H1 (cell line): ENCODE data around the gene TSPAN1. TPM values are rescaled to one million over a fixed set of nuclear protein-coding genes. Genes with fewer than 3 reads are reported as not detected.

Source experiments
- CTCF ChIA-PET: fragments of 300-600 bp; sonication (Branson Sonifier 250); formaldehyde crosslinking; loops from one replicate; lab custom pipeline; 2021; ENCODE audit not compliant: partially characterized antibody; lab: Charles Lee
- POLR2A ChIA-PET: fragments of 300-600 bp; sonication (Branson Sonifier 250); formaldehyde crosslinking; loops from one replicate; lab custom pipeline; 2021; ENCODE audit warnings: inconsistent platforms; ENCODE audit not compliant: partially characterized antibody; lab: Charles Lee
- DNase-seq, 2 experiments: peaks; one replicate each; pipeline versions ENCODE4 v3.0.0 to v3.0.0-alpha.2; 2010 to 2022; ENCODE audit warnings: low spot score in 2 of 2, low read depth in 1 of 2, mixed read lengths in 1 of 2
- FAIRE-seq: peaks from 2 replicates; lab custom pipeline; 2011; peaks lifted over from hg19 to GRCh38; lab: Jason Lieb, UNC
- H2AFZ ChIP-seq: 2 replicates; pipeline ENCODE4 v1.8.1; 2012; ENCODE audit warnings: low read length, inconsistent platforms
- H2AK5ac ChIP-seq: 2 replicates; pipeline ENCODE4 v1.6.1; 2013; ENCODE audit warnings: low read depth, low read length
- H2BK120ac ChIP-seq: replicated peaks from 2 replicates; pipeline ENCODE3; 2013; ENCODE audit warnings: low read depth, low read length, inconsistent platforms
- H2BK12ac ChIP-seq: 2 replicates; pipeline ENCODE4 v1.6.1; 2013; ENCODE audit warnings: low read depth, low read length
- H2BK15ac ChIP-seq: 2 replicates; pipeline ENCODE4 v1.6.1; 2013; ENCODE audit warnings: low read length
- H2BK20ac ChIP-seq: 2 replicates; pipeline ENCODE4 v1.6.1; 2013; ENCODE audit warnings: low read length
- H2BK5ac ChIP-seq: 2 replicates; pipeline ENCODE4 v1.6.1; 2013; ENCODE audit warnings: low read depth, low read length
- H3K14ac ChIP-seq: 2 replicates; pipeline ENCODE4 v1.6.1; 2013; ENCODE audit warnings: inconsistent platforms; ENCODE audit not compliant: insufficient read length
- H3K18ac ChIP-seq: 2 replicates; pipeline ENCODE4 v1.6.1; 2013; ENCODE audit warnings: low read length; ENCODE audit errors: extremely low read depth
- H3K23ac ChIP-seq: 2 replicates; pipeline ENCODE4 v1.6.1; 2013; ENCODE audit warnings: inconsistent platforms; ENCODE audit not compliant: insufficient read length
- H3K23me2 ChIP-seq: 2 replicates; pipeline ENCODE4 v1.6.1; 2013; ENCODE audit warnings: low read depth, low read length
- H3K27ac ChIP-seq: 2 replicates; pipeline ENCODE4 v1.6.1; 2011; ENCODE audit warnings: low read depth, low read length, inconsistent platforms
- H3K27me3 ChIP-seq, 4 experiments: replicated peaks in 1 of 4; 1 replicate in 1 of 4; 2 replicates in 3 of 4; pipeline versions ENCODE4 v1.6.1 to v1.8.1; 2011 to 2013; ENCODE audit warnings: low read length in 3 of 4, mild to moderate bottlenecking in 3 of 4, inconsistent platforms in 2 of 4, mixed read lengths in 2 of 4, moderate library complexity in 1 of 4; ENCODE audit not compliant: control insufficient read depth in 3 of 4, insufficient read depth in 3 of 4; ENCODE audit errors: extremely low read depth in 1 of 4
- H3K36me3 ChIP-seq, 4 experiments: 2 replicates each; pipeline versions ENCODE4 v1.6.1 to v1.8.1; 2011 to 2013; ENCODE audit warnings: mild to moderate bottlenecking in 4 of 4, low read length in 3 of 4, moderate library complexity in 2 of 4, control low read depth in 1 of 4, inconsistent platforms in 1 of 4; ENCODE audit not compliant: insufficient read depth in 4 of 4, control insufficient read depth in 2 of 4
- H3K4ac ChIP-seq: replicated peaks from 2 replicates; pipeline ENCODE3; 2013; ENCODE audit warnings: low read length, low read depth, mixed read lengths, inconsistent platforms; ENCODE audit not compliant: insufficient read length
- H3K4me1 ChIP-seq, 4 experiments: replicated peaks in 1 of 4; 1 replicate in 1 of 4; 2 replicates in 3 of 4; pipeline versions ENCODE4 v1.6.1 to v1.8.1; 2011 to 2013; ENCODE audit warnings: low read length in 3 of 4, inconsistent platforms in 2 of 4, mixed read lengths in 1 of 4; ENCODE audit not compliant: insufficient read depth in 4 of 4, control insufficient read depth in 3 of 4
- H3K4me2 ChIP-seq, 2 experiments: 2 replicates each; pipeline versions ENCODE4 v1.6.1 to v1.8.1; 2011 to 2013; ENCODE audit warnings: low read depth in 2 of 2, low read length in 2 of 2, control low read depth in 1 of 2, inconsistent platforms in 1 of 2, mild to moderate bottlenecking in 1 of 2; ENCODE audit not compliant: insufficient read depth in 1 of 2
- H3K4me3 ChIP-seq, 4 experiments: fragments of 200-600, 300-600 bp in 1 of 4; sonication (generic), shearing (Covaris generic), sonication (Bioruptor Twin) in 1 of 4; 2 replicates each; pipeline versions ENCODE4 v1.5.1 to v1.8.1; 2011 to 2016; ENCODE audit warnings: low read length in 4 of 4, low read depth in 3 of 4, control low read depth in 2 of 4, inconsistent platforms in 2 of 4, mild to moderate bottlenecking in 2 of 4, mixed read lengths in 1 of 4, moderate library complexity in 1 of 4; ENCODE audit not compliant: insufficient read depth in 2 of 4; ENCODE audit errors: extremely low read depth in 1 of 4
- H3K56ac ChIP-seq: replicated peaks from 2 replicates; pipeline ENCODE3; 2013; ENCODE audit warnings: low read depth, mild to moderate bottlenecking, mixed read lengths, low read length, inconsistent platforms; ENCODE audit not compliant: insufficient read length
- H3K79me1 ChIP-seq: 2 replicates; pipeline ENCODE4 v1.6.1; 2013; ENCODE audit warnings: low read depth, low read length, control low read depth
- H3K79me2 ChIP-seq, 2 experiments: 2 replicates each; pipeline versions ENCODE4 v1.6.1 to v1.8.1; 2012 to 2013; ENCODE audit warnings: low read length in 2 of 2, mild to moderate bottlenecking in 2 of 2, inconsistent platforms in 1 of 2; ENCODE audit not compliant: insufficient read depth in 2 of 2, control insufficient read depth in 1 of 2
- H3K9ac ChIP-seq, 4 experiments: replicated peaks in 1 of 4; 1 replicate in 1 of 4; 2 replicates in 3 of 4; pipeline versions ENCODE4 v1.6.1 to v1.8.1; 2011 to 2013; ENCODE audit warnings: low read depth in 3 of 4, low read length in 3 of 4, control low read depth in 2 of 4, mild to moderate bottlenecking in 2 of 4, moderate library complexity in 2 of 4, inconsistent platforms in 1 of 4; ENCODE audit errors: extremely low read depth in 1 of 4
- H3K9me3 ChIP-seq, 2 experiments: 2 replicates each; pipeline versions ENCODE4 v1.6.1 to v1.8.1; 2012 to 2013; ENCODE audit warnings: mild to moderate bottlenecking in 2 of 2, moderate library complexity in 2 of 2, control low read depth in 1 of 2, inconsistent platforms in 1 of 2, low read depth in 1 of 2, low read length in 1 of 2, mixed read lengths in 1 of 2; ENCODE audit not compliant: insufficient read depth in 2 of 2
- H4K20me1 ChIP-seq, 2 experiments: replicated peaks in 1 of 2; 2 replicates each; pipeline versions ENCODE3 to v1.8.1; 2011 to 2013; ENCODE audit warnings: inconsistent platforms in 2 of 2, low read length in 2 of 2, mild to moderate bottlenecking in 1 of 2; ENCODE audit not compliant: insufficient read depth in 2 of 2, control insufficient read depth in 1 of 2
- H4K5ac ChIP-seq: 2 replicates; pipeline ENCODE4 v1.6.1; 2013; ENCODE audit warnings: low read length, low read depth, mixed read lengths, inconsistent platforms; ENCODE audit not compliant: insufficient read length
- H4K8ac ChIP-seq: 2 replicates; pipeline ENCODE4 v1.8.0; 2013; ENCODE audit warnings: mild to moderate bottlenecking, moderate library complexity, low read length, inconsistent platforms; ENCODE audit not compliant: insufficient read depth; ENCODE audit errors: extremely low read depth
- H4K91ac ChIP-seq: replicated peaks from 2 replicates; pipeline ENCODE3; 2013; ENCODE audit warnings: low read length, mixed read lengths, inconsistent platforms; ENCODE audit not compliant: insufficient read length
- KDM4A ChIP-seq: IDR thresholded peaks from one replicate; pipeline ENCODE4 v1.7.1; 2012; ENCODE audit warnings: low read depth, mild to moderate bottlenecking, moderate library complexity, low read length, inconsistent platforms; ENCODE audit not compliant: severe bottlenecking
- POLR2A ChIP-seq, 2 experiments: IDR thresholded peaks; 1 replicate in 1 of 2; 2 replicates in 1 of 2; pipeline ENCODE4 v1.6.1; 2011; ENCODE audit warnings: low read depth in 2 of 2, low read length in 2 of 2, mild to moderate bottlenecking in 2 of 2; ENCODE audit errors: control extremely low read depth in 1 of 2
- WGBS, 2 experiments: shearing (Covaris generic) in 1 of 2; methylation state at CpG; one replicate each; pipeline versions ENCODE4 v1.1.6 to v1.1.7; 2013 to 2015; ENCODE audit warnings: low lambda C conversion rate in 2 of 2, mixed read lengths in 2 of 2, inconsistent platforms in 1 of 2, low coverage in 1 of 2, missing lambda C conversion rate in 1 of 2; ENCODE audit not compliant: insufficient replicate concordance in 2 of 2, insufficient coverage in 1 of 2, insufficient read length in 1 of 2; ENCODE audit errors: extremely low coverage in 1 of 2, missing lambda C conversion rate in 1 of 2; 5-methylcytosine and 5-hydroxymethylcytosine counted together
- polyA plus RNA-seq, 7 experiments: library from polyadenylated mRNA; depleted of rRNA in 3 of 7; stranded (reverse) in 5 of 7; unstranded in 2 of 7; fragments of >200 nt in 5 of 7; fragments of 200-250 nt in 2 of 7; gene quantifications; 1 replicate in 5 of 7; 2 replicates in 1 of 7; 4 replicates in 1 of 7; pipeline versions ENCODE4 v1.2.1 to v1.2.3, GENCODE V29; 2011 to 2013; ENCODE audit warnings: missing spikeins in 2 of 7, mixed read lengths in 2 of 7
- total RNA-seq: library from RNA; stranded (reverse); fragmentation: NEBNext Ultra II Directional; extraction: Animal tissue kit (Norgen Biotek cat#: 25700); gene quantifications from 2 replicates; pipeline ENCODE4 v1.2.1, GENCODE V29; 2021
- TF ChIP-seq, protein P1 (sequence below): IDR thresholded peaks from 2 replicates; pipeline ENCODE4 v1.6.1; 2012; ENCODE audit warnings: inconsistent platforms

TSPAN1 gene
- total and polyA plus RNA-seq, 2 of the 8 experiments (the other 6 are each of a cell fraction or from before 2014, with no cell fraction given): 0.05 TPM; not detected in 1

DNA sequence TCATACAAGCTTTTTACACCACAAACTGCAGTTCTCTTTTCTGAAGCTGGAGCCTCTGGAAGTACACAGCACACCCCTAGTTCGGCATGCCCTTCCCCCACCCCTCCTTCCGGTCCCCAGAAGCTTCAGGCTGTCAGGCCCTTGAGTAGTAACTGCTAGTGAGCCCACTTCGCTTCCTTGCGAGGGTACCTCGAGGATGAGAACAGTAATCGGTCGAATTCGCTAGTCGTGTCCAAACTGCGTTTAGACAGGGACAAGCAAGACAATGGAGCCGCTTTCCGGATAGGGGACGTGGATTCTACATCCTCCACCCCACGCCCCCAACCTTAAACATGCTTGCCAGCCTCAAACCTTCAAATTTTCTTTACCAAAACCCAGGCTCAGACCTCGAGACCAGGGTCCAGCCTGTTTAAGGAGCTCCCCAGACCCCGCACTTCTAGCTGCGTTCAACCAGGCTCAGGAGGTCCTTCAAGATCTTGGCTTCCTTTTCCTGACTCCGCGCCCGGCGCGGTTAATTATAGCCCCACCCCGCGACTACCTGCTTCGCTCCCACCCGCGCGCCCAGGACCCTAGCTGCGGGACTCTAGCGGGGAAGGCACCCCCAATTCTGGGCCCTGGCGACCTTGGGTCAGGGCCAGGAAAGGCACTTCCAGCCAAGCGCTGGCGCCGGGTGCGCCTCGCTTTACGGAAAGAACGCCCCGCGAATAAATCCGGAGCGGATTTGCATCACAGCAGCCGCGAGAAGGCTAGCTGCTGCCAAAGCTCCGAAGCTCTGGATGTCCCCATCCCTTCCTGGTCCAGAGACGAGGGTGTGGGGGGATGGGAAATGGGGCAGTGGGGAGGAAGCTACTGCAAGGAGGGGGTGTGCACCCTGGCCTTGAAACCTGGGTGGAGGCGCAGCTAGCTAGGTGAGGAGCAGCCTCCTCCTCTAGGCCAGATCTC, 8.1 kb upstream of the TSPAN1 start:
- peak overlapping the region; percentile 56 to 73 for H3K4me2 ChIP-seq
- FAIRE-seq: no peak
- POLR2A ChIA-PET: interaction anchor here (1.0 to 2.9 kb wide), 3 partner anchors 15 to 36 kb away, joined by 3 to 8 read pairs (median 3); partner anchors contain the start of gene PIK3R3

More for the DNA sequence above, 8.1 kb upstream of the TSPAN1 start:
- Histone ChIP-seq H4K20me1 (no peaks in the 10 kb centered on the region), H3K9ac (no peak overlapping the region; a peak in 1 of 7 replicates), H3K23me2 (no peaks in the 10 kb centered on the region; the same call in 1 of the 2 replicates), H2BK12ac (peak overlapping the region; percentile 94; the same call in 1 of the 2 replicates), H3K79me1 (no peaks in the 10 kb centered on the region), H2AK5ac (no peak overlapping the region), H4K5ac (peak overlapping the region; percentile 21), H3K27me3 (peaks cover 0 to 14% (median 9%) of the 10 kb centered on the region in 4 experiments; a peak in 5 of 7 replicates), H3K56ac (no peak overlapping the region), H2BK15ac (peak overlapping the region; percentile 92; the same call in 1 of the 2 replicates), H3K4ac (no peak overlapping the region), H3K4me3 (peak overlapping the region; percentile 6 to 51 (median 20); a peak in 5 of 8 replicates), H4K8ac (peak overlapping the region; percentile 40; the same call in 1 of the 2 replicates), H4K91ac (peak overlapping the region; percentile 45), H3K9me3 (no peaks in the 10 kb centered on the region), H2BK20ac (peak overlapping the region; percentile 72; the same call in 1 of the 2 replicates), H3K18ac (peak overlapping the region; percentile 71), H3K36me3 (no peaks in the 10 kb centered on the region), H2BK120ac (peak overlapping the region; percentile 38), H3K23ac (no peak overlapping the region), H3K4me1 (peaks cover 0 to 20% (median 7%) of the 10 kb centered on the region in 4 experiments; a peak in 5 of 7 replicates), H2AFZ (peak overlapping the region; percentile 93), H3K79me2 (no peaks in the 10 kb centered on the region), H2BK5ac (peak overlapping the region; percentile 44; the same call in 1 of the 2 replicates), H3K14ac (no peak overlapping the region), H3K27ac (no peak overlapping the region)
- CTCF ChIA-PET: interaction anchor here (0.5 to 8.7 kb wide), 7 partner anchors 10 to 130 kb away, joined by 3 to 67 read pairs (median 6); no protein-coding TSS in a partner anchor
- DNase-seq: peak in 1 of 2 experiments; percentile 70
- 34% methylated on average over 46 of the region's 47 CpGs; no CpG with 5 or more reads in 1 of the 2 experiments for WGBS, 2 experiments
- no peak for TF ChIP-seq POLR2A (IDR thresholded peaks at IDR 0.05; ENCODE audit: control extremely low read depth in 1 of 2, low read depth in 2 of 2, low read length in 2 of 2)
- TF ChIP-seq, protein P1, sequence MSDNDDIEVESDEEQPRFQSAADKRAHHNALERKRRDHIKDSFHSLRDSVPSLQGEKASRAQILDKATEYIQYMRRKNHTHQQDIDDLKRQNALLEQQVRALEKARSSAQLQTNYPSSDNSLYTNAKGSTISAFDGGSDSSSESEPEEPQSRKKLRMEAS: 0 out of 2 replicates have a peak, but pooled peaks have one; percentile 1
- TF ChIP-seq KDM4A: peak; percentile 28
